22Rv1 (cell line): Measurements from ENCODE around the gene CYP27B1.

Experiments
- ZFX ChIP-seq: fragments of 450-650 bp; IDR thresholded peaks from 2 replicates; pipeline ENCODE4 v1.6.1; 2017; ENCODE audit warnings: antibody characterized with exemption, borderline replicate concordance
- TF ChIP-seq, protein P1 (sequence below): fragments of 450-650 bp; IDR thresholded peaks from 2 replicates; pipeline ENCODE4 v1.5.1; 2017; ENCODE audit warnings: mild to moderate bottlenecking

DNA sequence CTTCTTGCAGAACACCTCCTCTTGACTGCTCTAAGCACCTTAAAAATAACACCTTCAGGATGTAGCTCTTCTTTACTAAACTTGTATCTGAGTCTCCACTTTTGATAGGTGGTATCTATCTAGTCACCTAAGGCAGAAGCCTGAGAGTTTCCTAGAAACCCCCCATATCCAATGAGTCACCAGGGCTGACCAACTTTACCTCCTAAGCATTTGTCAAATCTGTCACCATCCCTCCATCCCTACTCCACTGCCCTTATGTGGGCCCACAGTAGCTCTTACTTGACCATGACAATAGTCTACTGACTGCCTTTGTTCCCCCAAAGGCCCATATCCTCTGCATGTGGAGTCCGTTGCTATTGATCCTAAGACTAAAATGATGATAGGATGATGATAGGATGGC lies 35.7 kb upstream of the CYP27B1 start:
- TF ChIP-seq, protein P1, sequence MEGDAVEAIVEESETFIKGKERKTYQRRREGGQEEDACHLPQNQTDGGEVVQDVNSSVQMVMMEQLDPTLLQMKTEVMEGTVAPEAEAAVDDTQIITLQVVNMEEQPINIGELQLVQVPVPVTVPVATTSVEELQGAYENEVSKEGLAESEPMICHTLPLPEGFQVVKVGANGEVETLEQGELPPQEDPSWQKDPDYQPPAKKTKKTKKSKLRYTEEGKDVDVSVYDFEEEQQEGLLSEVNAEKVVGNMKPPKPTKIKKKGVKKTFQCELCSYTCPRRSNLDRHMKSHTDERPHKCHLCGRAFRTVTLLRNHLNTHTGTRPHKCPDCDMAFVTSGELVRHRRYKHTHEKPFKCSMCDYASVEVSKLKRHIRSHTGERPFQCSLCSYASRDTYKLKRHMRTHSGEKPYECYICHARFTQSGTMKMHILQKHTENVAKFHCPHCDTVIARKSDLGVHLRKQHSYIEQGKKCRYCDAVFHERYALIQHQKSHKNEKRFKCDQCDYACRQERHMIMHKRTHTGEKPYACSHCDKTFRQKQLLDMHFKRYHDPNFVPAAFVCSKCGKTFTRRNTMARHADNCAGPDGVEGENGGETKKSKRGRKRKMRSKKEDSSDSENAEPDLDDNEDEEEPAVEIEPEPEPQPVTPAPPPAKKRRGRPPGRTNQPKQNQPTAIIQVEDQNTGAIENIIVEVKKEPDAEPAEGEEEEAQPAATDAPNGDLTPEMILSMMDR: no peak
- TF ChIP-seq ZFX: no peak
